ENCODE results near the gene IGSF11. TPM values are rescaled to one million over a fixed set of nuclear protein-coding genes. Genes with fewer than 3 reads are reported as not detected.
A peak's percentile ranks its signal among the peaks of the same experiment; 100 is the strongest.
"Not testable (repeated sequence)": the region's sequence is repeated elsewhere in the genome, so short reads cannot be mapped to it uniquely, and the experiment has no call there.

Gene IGSF11
- polyA plus RNA-seq, 12 donors, result 1.5 to 5.8 (median 2.7) TPM; not detected in 2

GRCh38 chr3:118884748-118885206 lies 149.9 kb downstream of the IGSF11 start:
- peak; percentile 30 for DNase-seq

GRCh38 chr3:118882353-118882947 lies 152.2 kb downstream of the IGSF11 start:
- peak; percentile 67 for DNase-seq

- DNase-seq, result no peak
Measured at GRCh38 chr3:118868051-118868450, 166.6 kb downstream of the IGSF11 start.

- DNase-seq, result no peak
Measured at GRCh38 chr3:118863731-118864322, 170.8 kb downstream of the IGSF11 start.

- DNase-seq, result no peak
Measured at GRCh38 chr3:118859950-118860349, 174.7 kb downstream of the IGSF11 start.

GRCh38 chr3:118851466-118852193 lies 183.0 kb downstream of the IGSF11 start:
- not testable (repeated sequence) for DNase-seq

GRCh38 chr3:118850687-118851086 lies 184.0 kb downstream of the IGSF11 start:
- DNase-seq, result no peak

Other genes with a start within 250 kb of the IGSF11 start
- not detected for gene TEX55, start 111.3 kb upstream of the IGSF11 start, polyA plus RNA-seq (ENCODE audit: insufficient read length in 12 of 12)
- gene UPK1B, start 138.8 kb upstream of the IGSF11 start, polyA plus RNA-seq (ENCODE audit: insufficient read length in 12 of 12), result 10 to 100 TPM in 3 of 12 donors, under 1 TPM in 2, not detected in 7; 0.34 to 46.8 (median 12.2) TPM
- gene B4GALT4, start 206.0 kb upstream of the IGSF11 start, polyA plus RNA-seq (ENCODE audit: insufficient read length in 12 of 12), result 10 to 100 TPM in 9 of 12 donors, 1 to 10 TPM in 2, not detected in 1; 8.9 to 20.5 (median 12.8) TPM

Data from muscle of arm (tissue), 12 donors.